K562 (cell line): ENCODE measurements around the gene SYNE1. TPM values are rescaled to one million over a fixed set of nuclear protein-coding genes. Genes with fewer than 3 reads are reported as not detected.

Experiments used
- ATAC-seq: fragments of 200-7000 bp; cut with Tn5 transposase; 3 replicates; pipeline ENCODE4 v1.9.1; 2020; ENCODE audit warnings: moderate library complexity
- BruUV-seq: library from RNA; stranded (reverse); fragments of 400-500 nt; replicated peaks from 2 replicates; lab custom pipeline; 2021; lab: Mats Ljungman, UMichigan
- CTCF ChIA-PET: fragments of 300-600 bp; formaldehyde crosslinking; extraction: SDS; loops from one replicate; lab custom pipeline; 2021; ENCODE audit warnings: low intra/inter-chr PET ratio; lab: Yijun Ruan, JAX
- POLR2A ChIA-PET: fragments of 300-600, 350-650 bp; sonication (Branson Sonifier 250); formaldehyde crosslinking; extraction: SDS; loops from one replicate; lab custom pipeline; 2021; ENCODE audit warnings: antibody characterized with exemption, inconsistent platforms; lab: Yijun Ruan, JAX
- DNase-seq, 4 experiments: peaks; one replicate each; pipeline versions ENCODE4 v3.0.0 to v3.0.0-alpha.2; 2011 to 2018; ENCODE audit warnings: low spot score in 3 of 4, mixed read lengths in 3 of 4; ENCODE audit errors: extremely low read depth in 1 of 4
- FAIRE-seq: peaks from 2 replicates; lab custom pipeline; 2011; peaks lifted over from hg19 to GRCh38; lab: Jason Lieb, UNC
- H2AFZ ChIP-seq: 2 replicates; pipeline ENCODE4 v1.6.0; 2011; ENCODE audit warnings: low read depth, low read length, control low read depth, inconsistent platforms
- H3K27ac ChIP-seq: fragments of 200-600 bp; 3 replicates; pipeline ENCODE4 v1.8.0; 2011; ENCODE audit warnings: low read depth, mild to moderate bottlenecking, control low read depth, inconsistent platforms, low read length, moderate library complexity, mixed read lengths; ENCODE audit errors: extremely low read depth
- H3K27me3 ChIP-seq, 2 experiments: fragments of 300-600 bp in 1 of 2; 2 replicates in 1 of 2; 3 replicates in 1 of 2; pipeline versions ENCODE4 v1.6.0 to v1.8.0; 2011; ENCODE audit warnings: inconsistent platforms in 2 of 2, low read length in 2 of 2, mild to moderate bottlenecking in 1 of 2, mixed read lengths in 1 of 2, moderate library complexity in 1 of 2; ENCODE audit not compliant: control insufficient read depth in 2 of 2, insufficient read depth in 2 of 2
- H3K36me3 ChIP-seq: fragments of 300-600 bp; 3 replicates; pipeline ENCODE4 v1.8.0; 2011; ENCODE audit warnings: mild to moderate bottlenecking, low read length, inconsistent platforms; ENCODE audit not compliant: control insufficient read depth, insufficient read depth
- H3K4me1 ChIP-seq, 2 experiments: fragments of 200-600 bp in 1 of 2; replicated peaks in 1 of 2; 2 replicates in 1 of 2; 3 replicates in 1 of 2; pipeline versions ENCODE4 v1.5.1 to v1.8.0; 2011; ENCODE audit warnings: inconsistent platforms in 2 of 2, low read length in 2 of 2, mild to moderate bottlenecking in 1 of 2, mixed read lengths in 1 of 2, moderate library complexity in 1 of 2; ENCODE audit not compliant: control insufficient read depth in 2 of 2, insufficient read depth in 2 of 2
- H3K4me2 ChIP-seq: 2 replicates; pipeline ENCODE4 v1.6.1; 2011; ENCODE audit warnings: low read length, control low read depth, inconsistent platforms, mixed read lengths; ENCODE audit not compliant: insufficient read depth
- H3K4me3 ChIP-seq: fragments of 200-600 bp; sonication (generic), shearing (Covaris generic); 2 replicates; pipeline ENCODE4 v1.5.1; 2016; ENCODE audit warnings: control low read depth, inconsistent platforms
- H3K79me2 ChIP-seq: fragments of 200-600 bp; 3 replicates; pipeline ENCODE4 v1.8.0; 2011; ENCODE audit warnings: low read length, inconsistent platforms; ENCODE audit not compliant: control insufficient read depth, insufficient read depth
- H3K9ac ChIP-seq, 2 experiments: 2 replicates each; pipeline versions ENCODE4 v1.6.0 to v1.6.1; 2011; ENCODE audit warnings: low read depth in 2 of 2, low read length in 2 of 2, control low read depth in 1 of 2, inconsistent platforms in 1 of 2, mild to moderate bottlenecking in 1 of 2, mixed read lengths in 1 of 2; ENCODE audit not compliant: insufficient read depth in 1 of 2
- H3K9me1 ChIP-seq: one replicate; pipeline ENCODE4 v1.6.0; 2011; ENCODE audit warnings: inconsistent platforms, mild to moderate bottlenecking, low read length, moderate library complexity; ENCODE audit not compliant: control insufficient read depth, insufficient read depth
- H3K9me3 ChIP-seq: replicated peaks from 2 replicates; pipeline ENCODE4 v1.5.1; 2011; ENCODE audit warnings: low read depth, low read length, inconsistent platforms; ENCODE audit not compliant: control insufficient read depth, insufficient read depth
- H4K20me1 ChIP-seq: replicated peaks from 2 replicates; pipeline ENCODE4 v1.6.1; 2011; ENCODE audit warnings: low read length, inconsistent platforms, mixed read lengths; ENCODE audit not compliant: control insufficient read depth, insufficient read depth
- BDP1 ChIP-seq: IDR thresholded peaks from 3 replicates; pipeline ENCODE4 v1.6.1; 2011; ENCODE audit not compliant: insufficient read length, insufficient read depth
- CBFA2T3 ChIP-seq: fragments of 450-650 bp; IDR thresholded peaks from 2 replicates; pipeline ENCODE4 v1.6.1; 2017
- CHD4 ChIP-seq: fragments of 200-600 bp; sonication (generic); IDR thresholded peaks from 3 replicates; pipeline ENCODE4 v1.6.1; 2012; ENCODE audit warnings: low read depth, mild to moderate bottlenecking, mixed read lengths, low read length, inconsistent platforms; ENCODE audit not compliant: insufficient read depth, insufficient replicate concordance, poor library complexity, severe bottlenecking
- ILF3 ChIP-seq: fragments of 450-650 bp; IDR thresholded peaks from 2 replicates; pipeline ENCODE4 v1.6.1; 2018; ENCODE audit warnings: antibody characterized with exemption, mild to moderate bottlenecking, moderate library complexity, borderline replicate concordance
- MCM7 ChIP-seq, 2 experiments: fragments of 450-650 bp; IDR thresholded peaks; 2 replicates each; pipeline ENCODE4 v1.6.1; 2016 to 2018
- NFE2 ChIP-seq: IDR thresholded peaks from 2 replicates; pipeline ENCODE4 v1.6.1; 2014; ENCODE audit warnings: antibody characterized with exemption, low read depth
- PHTF2 ChIP-seq: fragments of 250-450 bp; sonication (Bioruptor Pico); IDR thresholded peaks from 2 replicates; pipeline ENCODE4 v1.5.0; 2021; ENCODE audit warnings: mild to moderate bottlenecking
- PPARD ChIP-seq: fragments of 250-450 bp; sonication (Bioruptor Pico); IDR thresholded peaks from 2 replicates; pipeline ENCODE4 v1.8.0; 2022; ENCODE audit warnings: inconsistent platforms, mild to moderate bottlenecking, moderate library complexity
- RAD51 ChIP-seq: fragments of 450-650 bp; IDR thresholded peaks from 2 replicates; pipeline ENCODE4 v1.7.1; 2016; ENCODE audit warnings: low read depth, mild to moderate bottlenecking, borderline replicate concordance
- SMAD2 ChIP-seq: fragments of 150-350 bp; IDR thresholded peaks from 2 replicates; pipeline ENCODE4 v1.6.1; 2014; ENCODE audit warnings: low read depth, mild to moderate bottlenecking, low read length
- TCF3 ChIP-seq: sonication (generic); formaldehyde crosslinking; IDR thresholded peaks from 2 replicates; pipeline ENCODE4 v1.4.0; 2020; ENCODE audit warnings: mild to moderate bottlenecking, missing genetic modification reagents
- THRAP3 ChIP-seq: fragments of 450-650 bp; IDR thresholded peaks from 2 replicates; pipeline ENCODE4 v1.6.1; 2016; ENCODE audit warnings: mild to moderate bottlenecking, inconsistent platforms, borderline replicate concordance
- ZFPM2 ChIP-seq: fragments of 250-450 bp; sonication (Bioruptor Pico); IDR thresholded peaks from 2 replicates; pipeline ENCODE4 v1.5.1; 2022; ENCODE audit warnings: mild to moderate bottlenecking
- ZNF444 ChIP-seq: fragments of 250-450 bp; sonication (Bioruptor Pico); IDR thresholded peaks from 2 replicates; pipeline ENCODE4 v1.4.0; 2020; ENCODE audit warnings: mild to moderate bottlenecking, moderate library complexity
- ZNF785 ChIP-seq: fragments of 250-450 bp; sonication (Bioruptor Pico); IDR thresholded peaks from 2 replicates; pipeline ENCODE4 v1.4.0; 2020; ENCODE audit warnings: mild to moderate bottlenecking
- WGBS: fragments of 100-300 bp; shearing (Covaris generic); methylation state at CpG from one replicate; pipeline ENCODE4 v1.1.6; 2016; ENCODE audit warnings: low coverage, mixed read lengths; ENCODE audit not compliant: insufficient coverage; ENCODE audit errors: missing lambda C conversion rate; 5-methylcytosine and 5-hydroxymethylcytosine counted together
- in situ Hi-C: fragments of 300-500 bp; cut with MboI; formaldehyde crosslinking; loops from 4 replicates; pipeline ENCODE4 v1.15.0; 2018; ENCODE audit warnings: inconsistent platforms, mixed read lengths
- intact Hi-C: fragments of 100-400 bp; cut with micrococcal nuclease; formaldehyde crosslinking; loops from 2 replicates; pipeline ENCODE4 v1.14.2; 2022
- polyA plus RNA-seq, 8 experiments: library from polyadenylated mRNA; depleted of rRNA in 4 of 8; stranded (reverse) in 5 of 8; unstranded in 3 of 8; fragments of >200 nt; fragmentation: Nextera tagmentation in 2 of 8; fragmentation: Illumina TruSeq in 1 of 8; extraction: Ambion mirVana in 2 of 8; extraction: Trizol in 1 of 8; gene quantifications; 2 replicates each; pipeline versions ENCODE4 v1.2.1 to v1.2.3, GENCODE V29; 2011 to 2014; ENCODE audit warnings: inconsistent platforms in 1 of 8, missing spikeins in 1 of 8
- total RNA-seq, 7 experiments: library from RNA; depleted of rRNA in 6 of 7; stranded (reverse); fragments of >200 nt in 6 of 7; fragmentation: Illumina TruSeq in 2 of 7; extraction: Trizol in 2 of 7; gene quantifications; 2 replicates each; pipeline versions ENCODE4 v1.2.1 to v1.2.3, GENCODE V29; 2011 to 2021; ENCODE audit warnings: low replicate concordance in 1 of 7

Gene SYNE1
- total and polyA plus RNA-seq, 9 of the 15 experiments (the other 6 are each of a cell fraction or from before 2014, with no cell fraction given): under 0.01 to 0.42 (median 0.08) TPM; not detected in 1

- ChIA-PET POLR2A (no interaction called here), CTCF (interaction anchor here (0.6 kb wide), 1 partner anchor 1868 kb away, joined by 3 read pairs; no protein-coding TSS in a partner anchor)
- Histone ChIP-seq H4K20me1 (no peaks in the 10 kb centered on the region), H3K9ac (no peak overlapping the region), H3K9me3 (no peaks in the 10 kb centered on the region; the same call in 1 of the 2 replicates), H3K4me3 (no peak overlapping the region), H3K4me2 (no peak overlapping the region), H3K9me1 (no peaks in the 10 kb centered on the region), H3K79me2 (no peaks in the 10 kb centered on the region), H3K4me1 (no peaks in the 10 kb centered on the region), H3K27ac (no peak overlapping the region), H2AFZ (no peak overlapping the region), H3K36me3 (no peaks in the 10 kb centered on the region), H3K27me3 (no peaks in the 10 kb centered on the region)
- FAIRE-seq: no peak
- no peak for DNase-seq
- no peak for ATAC-seq
- BruUV-seq: no TSS peak
- in situ Hi-C loops: no loop called here
- intact Hi-C loops: no loop called here
- 0% methylated on average over 1 of the region's 1 CpG for WGBS
- TF ChIP-seq MCM7 (IDR thresholded peaks at IDR 0.05) (no peak), TCF3 (CRISPR knock-in tag) (no peak), SMAD2 (no peak), ILF3 (no peak), CBFA2T3 (no peak), PPARD (CRISPR knock-in tag) (no peak), NFE2 (no peak), BDP1 (no peak), ZNF785 (CRISPR knock-in tag) (no peak), THRAP3 (no peak), ZFPM2 (CRISPR knock-in tag) (no peak), RAD51 (no peak), ZNF444 (CRISPR knock-in tag) (no peak), CHD4 (no peak), PHTF2 (CRISPR knock-in tag) (no peak)
- TF ChIP-seq, all 486 proteins: peak for 0
Measured at GRCh38 chr6:152571089-152571488, 66.1 kb downstream of the SYNE1 start.
